Middle frontal gyrus (tissue), 1 donor: ENCODE data around the gene NIF3L1.
"Not testable (repeated sequence)": the region's sequence is repeated elsewhere in the genome, so short reads cannot be mapped to it uniquely, and the experiment has no call there.

Experiments
- DNase-seq: peaks from one replicate; pipeline ENCODE4 v3.0.0-alpha.2; 2015; ENCODE audit warnings: low spot score; ENCODE audit errors: extremely low spot score

NIF3L1 gene

DNA sequence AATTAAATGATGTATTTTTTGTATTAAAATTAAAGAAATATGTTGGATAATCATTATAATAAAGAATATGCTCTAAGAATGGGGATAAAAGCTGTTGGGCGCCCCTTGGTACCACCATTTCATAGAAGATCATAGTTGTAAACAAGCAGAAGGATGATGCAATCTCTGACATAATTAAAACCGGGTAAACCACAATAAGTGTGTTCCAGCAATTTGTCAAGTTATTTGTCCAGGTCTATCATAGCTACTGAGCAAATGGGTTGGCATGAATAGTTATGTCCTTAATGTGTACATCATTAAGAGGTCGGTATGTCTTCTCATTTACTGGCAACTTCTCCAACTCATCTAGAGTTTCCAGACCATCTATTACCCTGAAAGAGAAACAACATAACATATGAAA is 18.0 kb upstream of the NIF3L1 start:
- no peak for DNase-seq

- DNase-seq = no peak
Measured at GRCh38 chr2:200873560-200873959, 15.6 kb upstream of the NIF3L1 start.

DNA sequence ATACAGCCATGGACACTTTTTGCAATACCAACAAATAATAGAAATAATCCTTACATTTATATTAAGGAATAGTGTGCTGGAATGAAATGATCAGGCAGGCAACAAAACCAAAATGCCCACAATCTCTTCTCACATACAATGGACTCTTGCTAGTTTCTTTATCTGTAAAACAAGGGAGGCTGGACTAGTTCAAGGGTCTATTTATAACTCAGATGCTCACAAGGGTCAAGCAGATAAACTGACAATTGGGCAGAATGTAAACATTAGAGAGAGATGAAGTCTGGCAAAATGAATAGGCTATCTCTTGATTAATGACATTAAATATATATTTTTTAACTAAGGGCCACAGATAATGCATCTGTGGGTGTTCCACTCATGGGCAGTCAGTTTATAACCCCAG is 11.7 kb upstream of the NIF3L1 start:
- DNase-seq = no peak

DNA sequence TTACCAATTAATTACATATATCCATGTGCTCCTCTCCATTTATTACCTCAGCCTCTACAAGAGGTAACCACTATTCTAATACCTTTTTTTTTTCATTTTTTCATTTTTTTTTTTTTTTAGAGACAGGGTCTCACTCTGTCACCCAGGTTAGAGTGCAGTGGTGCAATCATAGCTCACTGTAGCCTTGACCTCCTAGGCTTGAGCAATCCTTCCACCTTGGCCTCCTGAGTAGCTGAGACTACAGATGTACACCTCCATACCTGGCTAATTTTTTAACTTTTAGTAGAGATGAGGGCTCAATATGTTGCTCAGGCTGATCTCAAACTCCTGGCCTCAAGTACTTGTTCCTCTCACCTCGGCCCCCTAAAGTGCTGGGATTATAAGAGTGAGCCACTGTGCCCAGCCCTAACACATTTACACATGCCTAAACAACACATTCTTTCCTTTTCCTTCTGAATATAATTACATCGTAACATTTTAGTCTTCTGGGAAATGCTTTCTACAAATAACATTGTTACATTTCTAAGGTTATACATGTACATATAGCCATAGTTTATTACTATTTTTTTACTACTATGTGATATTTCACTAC is 10.8 kb upstream of the NIF3L1 start:
- DNase-seq = no peak

DNA sequence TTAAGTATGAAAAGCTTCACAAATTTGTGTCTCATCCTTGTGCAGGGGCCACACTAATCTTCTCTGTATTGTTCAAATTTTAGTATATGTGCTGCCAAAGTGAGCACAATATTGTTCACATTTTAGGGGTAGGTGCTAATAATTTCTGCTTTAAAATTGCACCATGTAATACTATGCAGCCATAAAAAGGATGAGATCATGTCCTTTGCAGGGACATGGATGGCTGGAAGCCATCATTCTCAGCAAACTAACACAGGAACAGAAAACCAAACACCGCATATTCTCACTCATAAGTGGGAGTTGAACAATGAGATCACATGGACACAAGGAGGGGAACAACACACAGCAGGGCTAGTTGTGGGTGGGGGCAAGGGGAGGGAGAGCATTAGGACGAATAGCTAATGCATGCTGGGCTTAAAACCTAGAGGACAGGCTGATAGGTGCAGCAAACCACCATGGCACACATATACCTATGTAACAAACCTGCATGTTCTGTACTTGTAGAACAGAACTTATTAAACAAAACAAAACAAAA is 7.4 kb upstream of the NIF3L1 start:
- DNase-seq = not testable (repeated sequence)

DNA sequence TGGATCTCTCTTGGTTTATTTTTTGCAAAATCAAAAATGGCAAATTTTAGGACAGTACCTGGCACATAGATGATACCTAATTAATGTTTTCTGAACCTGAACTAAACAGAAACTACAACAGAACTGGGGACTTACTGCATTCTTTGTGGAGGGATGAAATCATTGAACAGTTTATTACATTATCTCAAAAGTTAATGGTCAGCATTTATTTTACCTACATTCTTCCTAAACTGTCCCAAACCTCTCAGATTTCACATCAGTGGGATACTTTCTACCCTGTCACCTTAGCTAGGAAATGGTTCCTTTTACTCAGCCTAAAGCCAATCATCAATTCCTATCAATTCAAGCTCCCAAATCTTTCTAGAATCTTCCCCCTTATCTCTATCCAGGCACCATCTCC is 10.3 kb downstream of the NIF3L1 start:
- no peak for DNase-seq

DNA sequence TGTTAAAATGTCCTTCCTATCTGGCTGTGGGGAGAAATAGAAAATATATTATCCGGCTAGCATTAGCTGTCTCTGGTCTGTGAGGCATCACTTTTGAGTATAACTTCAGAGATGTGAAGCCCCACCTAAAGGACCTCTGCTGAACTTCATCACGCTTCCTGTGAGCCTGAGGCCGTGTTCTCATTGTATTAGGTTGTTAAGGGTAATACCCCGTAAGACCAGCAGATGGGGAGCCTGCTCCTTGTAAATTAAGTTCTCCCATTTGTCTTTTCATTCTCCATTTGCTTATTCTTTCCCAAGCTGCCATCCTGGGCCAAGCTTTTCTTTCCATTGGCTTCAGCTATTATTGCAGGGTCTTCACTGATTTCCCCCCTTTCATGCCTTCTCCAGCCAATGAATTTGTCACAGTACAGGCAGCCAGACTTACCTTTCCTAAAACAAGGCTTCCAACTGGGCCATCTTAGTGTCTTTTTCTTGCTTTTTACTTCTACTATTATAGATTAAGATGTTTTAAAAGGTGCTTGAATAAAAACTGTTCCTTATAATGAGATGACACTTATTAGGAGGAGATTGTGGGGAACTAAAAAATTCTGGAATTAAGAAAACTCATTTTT is 12.4 kb downstream of the NIF3L1 start:
- DNase-seq = peak; percentile 29

DNA sequence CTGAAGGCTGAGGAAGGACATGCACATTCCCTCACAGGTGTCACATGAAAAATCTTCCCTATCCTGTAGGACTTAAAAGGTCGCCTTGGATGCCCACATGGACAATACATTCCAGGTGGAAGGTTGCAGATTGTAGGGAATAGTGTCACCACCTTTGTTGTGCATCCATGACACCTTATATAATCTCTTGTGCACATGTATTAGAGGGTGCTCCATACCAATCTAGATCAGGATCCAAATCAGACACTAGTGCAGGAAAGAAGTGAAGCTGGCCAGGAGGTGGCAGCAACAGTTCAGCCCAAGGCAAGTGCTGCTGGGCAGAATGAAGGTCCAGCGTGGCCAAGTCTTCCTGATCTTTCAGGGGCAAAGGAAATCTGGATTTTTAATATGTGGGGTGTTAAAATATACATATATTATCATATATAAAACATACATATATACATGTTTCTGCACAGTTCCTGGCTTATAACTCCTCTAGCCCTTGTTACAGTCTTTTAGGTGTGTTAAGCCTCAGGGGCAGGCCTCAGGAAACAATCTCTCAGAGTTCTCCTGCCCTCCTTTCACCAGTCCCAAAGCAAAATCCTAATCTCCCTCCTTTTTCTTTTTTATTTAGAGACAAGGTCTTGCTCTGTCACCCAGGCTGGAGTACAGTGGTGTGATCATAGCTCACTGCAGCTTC is 16.6 kb downstream of the NIF3L1 start:
- DNase-seq = peak; percentile 39

DNA sequence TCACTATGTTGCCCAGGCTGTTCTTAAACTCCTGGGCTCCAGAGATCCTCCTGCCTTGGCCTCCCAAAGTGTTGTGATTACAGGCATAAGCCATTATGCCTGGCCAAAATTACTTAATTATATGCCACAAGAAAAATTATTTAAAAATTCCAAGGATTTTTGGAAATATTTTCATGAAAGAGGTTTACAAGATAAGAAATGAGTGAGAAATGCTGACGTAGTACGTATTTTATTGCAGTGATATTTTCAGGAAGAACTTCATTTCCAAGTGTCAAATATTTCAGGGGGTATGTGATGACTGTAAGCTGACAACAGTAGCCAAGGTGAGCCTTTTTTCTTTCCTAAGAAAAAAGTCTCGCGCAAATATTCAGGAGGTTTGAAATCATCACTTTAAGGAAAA is 20.8 kb downstream of the NIF3L1 start:
- DNase-seq = no peak

DNA sequence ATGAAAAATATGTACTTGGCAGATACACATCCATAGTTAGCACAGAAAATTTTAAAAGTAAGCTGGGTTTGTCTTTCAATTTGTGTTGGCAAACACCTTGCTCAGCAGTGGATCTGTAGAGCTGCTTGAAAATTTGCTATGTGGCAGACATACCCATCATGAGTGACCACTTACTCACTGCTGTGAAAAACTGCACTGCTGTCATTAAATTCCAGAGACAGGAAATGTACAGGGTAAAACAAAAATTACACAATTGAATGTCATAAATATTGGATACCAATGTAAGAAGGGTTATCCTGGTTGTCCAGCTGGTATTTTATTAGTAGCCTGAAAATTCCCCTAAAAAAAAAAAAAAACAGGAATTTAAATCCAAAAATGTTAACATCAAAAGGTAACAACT is 24.5 kb downstream of the NIF3L1 start:
- DNase-seq = no peak

DNA sequence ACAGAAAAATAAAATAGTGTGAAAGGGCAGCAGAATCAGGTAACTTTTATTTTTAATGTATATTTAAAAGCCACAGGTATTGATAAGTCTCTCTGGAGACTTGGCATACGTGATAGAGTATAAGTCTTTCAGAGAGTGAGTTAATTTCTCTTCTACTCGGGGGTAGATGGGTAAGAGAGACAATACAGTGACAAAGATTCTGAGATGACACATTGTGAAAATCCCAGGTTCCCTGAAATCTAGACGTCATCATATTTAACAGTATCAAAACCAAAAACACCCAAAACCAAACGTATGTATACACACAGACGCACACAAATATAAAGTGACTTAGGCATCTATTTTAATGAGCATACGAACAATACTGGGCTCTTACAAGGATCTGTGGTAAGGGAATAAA is 33.3 kb downstream of the NIF3L1 start:
- no peak for DNase-seq

GRCh38 chr2:200929334-200930249 is 40.4 kb downstream of the NIF3L1 start:
- no peak for DNase-seq

DNA sequence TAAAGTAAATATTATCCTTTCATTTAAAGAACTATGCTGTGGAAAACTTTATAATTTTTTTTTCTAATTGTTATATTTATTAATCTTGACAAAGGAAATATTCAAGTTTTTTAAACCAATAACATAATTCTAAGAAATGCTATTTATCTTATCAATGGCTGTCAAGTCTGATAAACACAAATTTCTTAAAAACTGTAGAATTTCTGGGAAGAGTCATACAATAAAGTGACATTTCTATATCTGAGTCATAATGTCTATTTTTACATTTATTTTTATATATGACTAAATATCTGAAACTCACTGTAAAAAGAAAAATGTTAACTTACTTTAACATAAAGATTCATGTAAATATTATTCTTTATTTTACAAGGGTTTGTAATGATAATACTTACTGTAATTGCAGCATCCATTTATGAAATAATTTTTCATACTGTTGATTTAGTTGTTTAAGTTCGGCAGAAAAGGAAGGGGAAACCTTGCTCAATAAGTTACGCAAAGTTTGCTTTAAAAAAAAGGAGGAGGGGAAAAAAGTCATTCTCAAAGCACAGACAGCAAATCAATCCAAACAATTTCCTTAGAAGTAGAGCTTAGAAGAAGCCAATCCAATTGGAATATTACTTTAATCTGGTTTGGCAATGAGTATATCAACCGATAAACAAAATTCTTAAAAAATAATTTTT is 41.9 kb downstream of the NIF3L1 start:
- DNase-seq = no peak

DNA sequence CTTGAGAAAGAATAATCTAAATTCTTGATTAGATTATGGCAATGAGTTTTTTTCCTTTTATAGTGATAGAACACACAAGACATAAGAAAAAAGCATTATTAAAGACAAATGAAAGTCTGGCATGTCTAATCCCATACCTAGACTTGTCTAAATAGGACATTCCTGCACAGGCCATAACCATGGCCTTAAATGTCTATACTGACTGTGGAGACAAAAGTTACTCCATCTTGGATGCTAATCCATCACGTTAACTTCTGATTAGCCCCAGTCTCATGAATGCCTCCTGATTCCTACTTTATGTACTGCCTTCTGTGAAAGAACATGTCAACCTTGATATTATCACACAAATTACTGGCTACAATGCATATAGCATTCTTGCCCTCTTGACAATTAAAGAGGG is 50.7 kb downstream of the NIF3L1 start:
- no peak for DNase-seq

GRCh38 chr2:200943527-200944105 is 54.4 kb downstream of the NIF3L1 start:
- DNase-seq = no peak

GRCh38 chr2:200944467-200945394 is 55.6 kb downstream of the NIF3L1 start:
- no peak for DNase-seq

GRCh38 chr2:200945395-200945729 is 56.2 kb downstream of the NIF3L1 start:
- no peak for DNase-seq

- DNase-seq = no peak
Measured at GRCh38 chr2:200950378-200950777, 61.2 kb downstream of the NIF3L1 start.
